IMR-90 (cell line): ENCODE results near the gene DYNC2H1. TPM values are rescaled to one million over a fixed set of nuclear protein-coding genes. Genes with fewer than 3 reads are reported as not detected.

Experiments used
- ATAC-seq: fragments of 200-7000 bp; cut with Tn5 transposase; 2 replicates; pipeline ENCODE4 v1.9.1; 2020; ENCODE audit warnings: low read depth, mild to moderate bottlenecking, moderate library complexity
- BruUV-seq: library from RNA; stranded (reverse); fragments of 400-500 nt; replicated peaks from 2 replicates; lab custom pipeline; 2021; lab: Mats Ljungman, UMichigan
- CTCF ChIA-PET: fragments of 300-600 bp; formaldehyde crosslinking; extraction: SDS; loops from one replicate; lab custom pipeline; 2021; ENCODE audit warnings: antibody characterized with exemption; lab: Yijun Ruan, JAX
- POLR2A ChIA-PET: fragments of 300-600 bp; sonication (Branson Sonifier 250); formaldehyde crosslinking; loops from one replicate; lab custom pipeline; 2022; ENCODE audit warnings: antibody characterized with exemption; ENCODE audit not compliant: unreplicated experiment; lab: Charles Lee
- DNase-seq: peaks from one replicate; pipeline ENCODE4 v3.0.0; 2013
- H2AFZ ChIP-seq: replicated peaks from 2 replicates; pipeline ENCODE3; 2013; ENCODE audit warnings: low read length, mild to moderate bottlenecking; ENCODE audit not compliant: poor library complexity
- H2AK5ac ChIP-seq: 2 replicates; pipeline ENCODE4 v1.6.1; 2013; ENCODE audit warnings: low read depth, low read length, inconsistent platforms
- H2AK9ac ChIP-seq: replicated peaks from 2 replicates; pipeline ENCODE3; 2013; ENCODE audit warnings: mild to moderate bottlenecking, low read depth, low read length, moderate library complexity; ENCODE audit not compliant: poor library complexity
- H2BK120ac ChIP-seq: 2 replicates; pipeline ENCODE4 v1.6.1; 2013; ENCODE audit warnings: low read depth, low read length, inconsistent platforms
- H2BK15ac ChIP-seq: 3 replicates; pipeline ENCODE4 v1.6.1; 2013; ENCODE audit warnings: low read depth, low read length, inconsistent platforms
- H2BK20ac ChIP-seq: 2 replicates; pipeline ENCODE4 v1.6.1; 2013; ENCODE audit warnings: low read depth, mild to moderate bottlenecking, inconsistent platforms, low read length, moderate library complexity
- H2BK5ac ChIP-seq: 2 replicates; pipeline ENCODE4 v1.6.1; 2013; ENCODE audit warnings: mild to moderate bottlenecking, low read depth, low read length, inconsistent platforms; ENCODE audit not compliant: poor library complexity, severe bottlenecking
- H3K14ac ChIP-seq: replicated peaks from 2 replicates; pipeline ENCODE4 v1.6.1; 2013; ENCODE audit warnings: low read depth, low read length, inconsistent platforms
- H3K18ac ChIP-seq: 2 replicates; pipeline ENCODE4 v1.6.1; 2013; ENCODE audit warnings: low read depth, low read length, control low read depth
- H3K23ac ChIP-seq: 2 replicates; pipeline ENCODE4 v1.6.1; 2013; ENCODE audit warnings: low read depth, low read length, inconsistent platforms
- H3K27ac ChIP-seq: 2 replicates; pipeline ENCODE4 v1.5.1; 2013; ENCODE audit warnings: mild to moderate bottlenecking, control low read depth, low read length; ENCODE audit not compliant: insufficient read depth
- H3K27me3 ChIP-seq: 2 replicates; pipeline ENCODE4 v1.6.1; 2013; ENCODE audit warnings: low read length; ENCODE audit not compliant: control insufficient read depth, insufficient read depth
- H3K36me3 ChIP-seq: 2 replicates; pipeline ENCODE4 v1.6.1; 2013; ENCODE audit warnings: low read length, mixed read lengths; ENCODE audit not compliant: control insufficient read depth, insufficient read depth
- H3K4ac ChIP-seq: 2 replicates; pipeline ENCODE4 v1.6.1; 2013; ENCODE audit warnings: low read depth, low read length, inconsistent platforms
- H3K4me1 ChIP-seq: 2 replicates; pipeline ENCODE4 v1.6.1; 2013; ENCODE audit warnings: low read length, mixed read lengths; ENCODE audit not compliant: control insufficient read depth, insufficient read depth
- H3K4me2 ChIP-seq: 2 replicates; pipeline ENCODE4 v1.6.1; 2013; ENCODE audit warnings: low read depth, mild to moderate bottlenecking, control low read depth, low read length, moderate library complexity
- H3K4me3 ChIP-seq: 2 replicates; pipeline ENCODE4 v1.5.1; 2013; ENCODE audit warnings: low read depth, mild to moderate bottlenecking, control low read depth, low read length, moderate library complexity; ENCODE audit not compliant: insufficient read depth
- H3K56ac ChIP-seq: 2 replicates; pipeline ENCODE4 v1.6.1; 2013; ENCODE audit warnings: low read length, inconsistent platforms; ENCODE audit not compliant: insufficient read depth; ENCODE audit errors: extremely low read depth
- H3K79me1 ChIP-seq, 2 experiments: 2 replicates each; pipeline ENCODE4 v1.6.1; 2013; ENCODE audit warnings: low read length in 2 of 2, inconsistent platforms in 1 of 2, low read depth in 1 of 2
- H3K9ac ChIP-seq: 2 replicates; pipeline ENCODE4 v1.6.1; 2013; ENCODE audit warnings: low read depth, low read length, control low read depth
- H3K9me1 ChIP-seq: 2 replicates; pipeline ENCODE4 v1.6.1; 2013; ENCODE audit warnings: low read length, inconsistent platforms; ENCODE audit not compliant: insufficient read depth
- H3K9me3 ChIP-seq: 2 replicates; pipeline ENCODE4 v1.6.1; 2013; ENCODE audit warnings: low read length; ENCODE audit not compliant: control insufficient read depth, insufficient read depth
- H4K20me1 ChIP-seq: 2 replicates; pipeline ENCODE4 v1.6.1; 2013; ENCODE audit warnings: low read length, inconsistent platforms; ENCODE audit not compliant: insufficient read depth
- H4K5ac ChIP-seq: 2 replicates; pipeline ENCODE4 v1.6.1; 2013; ENCODE audit warnings: mild to moderate bottlenecking, low read depth, low read length, control low read depth
- H4K8ac ChIP-seq, 2 experiments: 2 replicates each; pipeline ENCODE4 v1.6.1; 2013; ENCODE audit warnings: low read depth in 2 of 2, low read length in 2 of 2, control low read depth in 1 of 2, inconsistent platforms in 1 of 2
- H4K91ac ChIP-seq: 2 replicates; pipeline ENCODE4 v1.6.1; 2013; ENCODE audit warnings: low read depth, low read length, inconsistent platforms; ENCODE audit not compliant: insufficient read depth
- FOS ChIP-seq: fragments of 150-350 bp; IDR thresholded peaks from 2 replicates; pipeline ENCODE4 v1.6.1; 2016; ENCODE audit warnings: low read depth, low read length
- MAZ ChIP-seq: IDR thresholded peaks from 2 replicates; pipeline ENCODE4 v1.6.1; 2012; ENCODE audit warnings: low read depth, mild to moderate bottlenecking, low read length, improper control_type of control experiment, moderate library complexity, borderline replicate concordance
- MXI1 ChIP-seq: IDR thresholded peaks from 2 replicates; pipeline ENCODE4 v1.6.1; 2012; ENCODE audit warnings: low read depth, mild to moderate bottlenecking, low read length, moderate library complexity, borderline replicate concordance
- NFE2L2 ChIP-seq: fragments of 150-350 bp; IDR thresholded peaks from 2 replicates; pipeline ENCODE4 v1.6.1; 2016; ENCODE audit warnings: low read depth, mild to moderate bottlenecking, low read length
- POLR2A ChIP-seq: IDR thresholded peaks from 2 replicates; pipeline ENCODE4 v1.6.1; 2012; ENCODE audit warnings: mild to moderate bottlenecking, low read depth, low read length
- SMC3 ChIP-seq: fragments of 150-350 bp; IDR thresholded peaks from 2 replicates; pipeline ENCODE4 v1.6.1; 2016; ENCODE audit warnings: low read depth, mild to moderate bottlenecking, antibody characterized with exemption, low read length, moderate library complexity
- WGBS, 2 experiments: methylation state at CpG; one replicate each; pipeline versions ENCODE4 v1.1.5 to v1.1.7; 2013; ENCODE audit warnings: missing lambda C conversion rate in 2 of 2; ENCODE audit not compliant: insufficient read length in 1 of 2; ENCODE audit errors: extremely low coverage in 2 of 2; 5-methylcytosine and 5-hydroxymethylcytosine counted together
- dilution Hi-C: fragments of 300-500 bp; cut with HindIII; formaldehyde crosslinking; loops from one replicate; pipeline ENCODE4 v1.14.3; 2018; ENCODE audit warnings: low sequenced_read_pairs; ENCODE audit not compliant: unreplicated experiment
- in situ Hi-C: fragments of 300-500 bp; cut with MboI; formaldehyde crosslinking; loops from 3 replicates; pipeline ENCODE4 v1.14.3; 2019; ENCODE audit warnings: low sequenced_read_pairs, inconsistent platforms, mixed read lengths
- intact Hi-C: fragments of 100-400 bp; cut with micrococcal nuclease; formaldehyde crosslinking; loops from 2 replicates; pipeline ENCODE4 v1.10.0; 2022
- polyA plus RNA-seq, 3 experiments: library from polyadenylated mRNA; depleted of rRNA; stranded (reverse); fragments of >200 nt; gene quantifications; 2 replicates each; pipeline ENCODE4 v1.2.3, GENCODE V29; 2012; ENCODE audit warnings: low replicate concordance in 1 of 3
- total RNA-seq: library from RNA; depleted of rRNA; stranded (reverse); fragments of >200 nt; gene quantifications from 2 replicates; pipeline ENCODE4 v1.2.3, GENCODE V29; 2012

Gene DYNC2H1
- total and polyA plus RNA-seq, 2 of the 4 experiments (the other 2 are of a cell fraction), result 5.7 to 21.0 TPM

DNA sequence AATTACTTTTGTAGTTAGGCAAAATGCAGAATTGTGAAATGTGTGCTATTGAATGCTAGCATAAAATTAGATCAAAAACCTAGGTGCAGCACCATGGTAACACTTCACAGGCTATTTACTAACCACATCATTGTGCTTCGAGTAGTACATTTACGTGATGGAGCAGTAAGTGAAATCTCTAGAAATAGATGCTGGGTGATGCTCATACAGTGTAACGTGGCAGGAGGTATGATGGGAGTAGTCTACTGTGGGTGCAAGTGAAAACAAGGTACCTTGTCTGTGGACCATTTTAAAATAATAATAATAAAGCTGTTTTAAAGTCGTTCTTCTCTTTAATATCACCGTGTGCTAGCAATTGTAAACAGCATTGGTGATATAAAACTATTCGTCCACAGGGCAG, 132.3 kb downstream of the DYNC2H1 start:
- no peaks in the 10 kb centered on the region for H3K9me1 ChIP-seq
- H3K14ac ChIP-seq, result no peak overlapping the region
- H3K4me1 ChIP-seq, result no peaks in the 10 kb centered on the region
- no peak overlapping the region for H3K23ac ChIP-seq
- POLR2A ChIA-PET, result no interaction called here
- H2AK9ac ChIP-seq, result no peak overlapping the region
- H2AFZ ChIP-seq, result no peak overlapping the region
- no peaks in the 10 kb centered on the region for H3K27me3 ChIP-seq
- H3K4me3 ChIP-seq, result no peak overlapping the region
- H3K9ac ChIP-seq, result no peak overlapping the region
- no TSS peak for BruUV-seq
- H3K9me3 ChIP-seq, result no peaks in the 10 kb centered on the region
- in situ Hi-C loops (no loop called here), dilution Hi-C loops (no loop called here), intact Hi-C loops (no loop called here)
- H2BK15ac ChIP-seq, result no peak overlapping the region
- no peak overlapping the region for H4K5ac ChIP-seq
- no peak overlapping the region for H3K18ac ChIP-seq
- H3K4ac ChIP-seq, result no peak overlapping the region
- no peak overlapping the region for H3K27ac ChIP-seq
- no peak for TF ChIP-seq MAZ
- TF ChIP-seq NFE2L2, result no peak
- no peak for TF ChIP-seq MXI1
- TF ChIP-seq SMC3, result no peak
- no peak for TF ChIP-seq POLR2A
- TF ChIP-seq FOS, result no peak
- H3K79me1 ChIP-seq, result no peaks in the 10 kb centered on the region
- H2BK5ac ChIP-seq, result no peak overlapping the region
- H4K91ac ChIP-seq, result no peak overlapping the region
- H4K20me1 ChIP-seq, result no peaks in the 10 kb centered on the region
- no peak overlapping the region for H3K4me2 ChIP-seq
- no CpG with 5 or more reads among the region's 6 CpGs for WGBS, 2 experiments
- no peak for ATAC-seq
- no peak overlapping the region for H2BK20ac ChIP-seq
- DNase-seq, result no peak
- no peak overlapping the region for H2BK120ac ChIP-seq
- no peak overlapping the region for H3K56ac ChIP-seq
- no peaks in the 10 kb centered on the region for H3K36me3 ChIP-seq
- no peak overlapping the region for H4K8ac ChIP-seq
- CTCF ChIA-PET, result no interaction called here
- no peak overlapping the region for H2AK5ac ChIP-seq
